ENCODE measurements around the gene MBTD1.

MBTD1 gene

GRCh38 chr17:51135956-51136355, 123.9 kb downstream of the MBTD1 start:
- DNase-seq: no peak

- DNase-seq: no peak
These were observed 126.5 kb downstream of the MBTD1 start for GRCh38 chr17:51133365-51133764.

GRCh38 chr17:51132964-51133319, 126.9 kb downstream of the MBTD1 start:
- no peak for DNase-seq

DNA sequence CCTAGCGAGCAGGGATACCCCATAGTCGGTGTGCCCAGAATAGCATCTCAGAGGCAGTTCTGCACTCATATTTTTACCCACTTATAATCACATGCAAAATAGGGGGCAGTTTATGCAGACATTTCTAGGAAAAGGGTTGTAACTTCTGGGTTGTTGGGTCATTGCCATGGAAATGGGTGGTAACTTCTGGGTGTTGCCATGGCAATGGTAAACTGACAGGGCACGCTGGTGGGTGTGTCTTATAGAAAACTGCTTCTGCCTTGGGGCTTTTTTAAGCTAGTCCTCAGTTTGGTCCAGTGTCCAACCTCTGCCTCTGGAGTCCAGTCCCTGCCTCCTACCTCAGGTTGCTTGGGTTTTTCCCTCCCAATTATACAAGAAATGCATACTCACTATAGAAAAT, 131.8 kb downstream of the MBTD1 start:
- no peak for DNase-seq

Measured in NCI-H1694 treated with DMSO at 0.1 percent for 48 hours (cell line).